Measurements from ENCODE around the gene SOX6. TPM values are rescaled to one million over a fixed set of nuclear protein-coding genes. Genes with fewer than 3 reads are reported as not detected.

SOX6 gene
- total RNA-seq, 1 donor from 2014 or later, result 1.4 TPM

GRCh38 chr11:16114978-16115871 is 241.1 kb downstream of the SOX6 start:
- Mint-ChIP-seq H3K27me3 (ENCODE audit: unreplicated experiment) (no peaks in the 10 kb centered on the region), H3K9me3 (ENCODE audit: unreplicated experiment) (no peaks in the 10 kb centered on the region), H3K4me1 (ENCODE audit: low read depth, unreplicated experiment) (peaks cover 14% of the 10 kb centered on the region), H3K4me3 (ENCODE audit: unreplicated experiment) (no peak overlapping the region), H3K27ac (ENCODE audit: unreplicated experiment) (no peak overlapping the region), H3K36me3 (ENCODE audit: unreplicated experiment) (no peaks in the 10 kb centered on the region)
- DNase-seq, result no peak
- TF ChIP-seq CTCF (IDR thresholded peaks at IDR 0.05; ENCODE audit: partially characterized antibody, unreplicated experiment), result no peak

- Mint-ChIP-seq H3K36me3 (ENCODE audit: unreplicated experiment) (no peaks in the 10 kb centered on the region), H3K27ac (ENCODE audit: unreplicated experiment) (no peak overlapping the region), H3K9me3 (ENCODE audit: unreplicated experiment) (no peaks in the 10 kb centered on the region), H3K27me3 (ENCODE audit: unreplicated experiment) (no peaks in the 10 kb centered on the region), H3K4me3 (ENCODE audit: unreplicated experiment) (no peak overlapping the region), H3K4me1 (ENCODE audit: low read depth, unreplicated experiment) (peaks cover 14% of the 10 kb centered on the region)
- no peak for DNase-seq
- no peak for TF ChIP-seq CTCF (IDR thresholded peaks at IDR 0.05; ENCODE audit: partially characterized antibody, unreplicated experiment)
These were observed 241.9 kb downstream of the SOX6 start for GRCh38 chr11:16114431-16114830.

GRCh38 chr11:16111690-16112089 is 244.7 kb downstream of the SOX6 start:
- H3K36me3 Mint-ChIP-seq (ENCODE audit: unreplicated experiment), result no peaks in the 10 kb centered on the region
- no peak for TF ChIP-seq CTCF (IDR thresholded peaks at IDR 0.05; ENCODE audit: partially characterized antibody, unreplicated experiment)
- peaks cover 5% of the 10 kb centered on the region for H3K4me1 Mint-ChIP-seq (ENCODE audit: low read depth, unreplicated experiment)
- no peaks in the 10 kb centered on the region for H3K9me3 Mint-ChIP-seq (ENCODE audit: unreplicated experiment)
- H3K27ac Mint-ChIP-seq (ENCODE audit: unreplicated experiment), result no peak overlapping the region
- H3K4me3 Mint-ChIP-seq (ENCODE audit: unreplicated experiment), result no peak overlapping the region
- DNase-seq, result no peak
- H3K27me3 Mint-ChIP-seq (ENCODE audit: unreplicated experiment), result no peaks in the 10 kb centered on the region

- H3K9me3 Mint-ChIP-seq (ENCODE audit: unreplicated experiment), result no peaks in the 10 kb centered on the region
- peaks cover under 1% of the 10 kb centered on the region for H3K36me3 Mint-ChIP-seq (ENCODE audit: unreplicated experiment)
- no peak for TF ChIP-seq CTCF (IDR thresholded peaks at IDR 0.05; ENCODE audit: partially characterized antibody, unreplicated experiment)
- peaks cover 5% of the 10 kb centered on the region for H3K4me1 Mint-ChIP-seq (ENCODE audit: low read depth, unreplicated experiment)
- no peak overlapping the region for H3K27ac Mint-ChIP-seq (ENCODE audit: unreplicated experiment)
- H3K27me3 Mint-ChIP-seq (ENCODE audit: unreplicated experiment), result no peaks in the 10 kb centered on the region
- no peak overlapping the region for H3K4me3 Mint-ChIP-seq (ENCODE audit: unreplicated experiment)
- no peak for DNase-seq
These were observed 245.5 kb downstream of the SOX6 start for GRCh38 chr11:16110886-16111285.

- no peak for DNase-seq
- Mint-ChIP-seq H3K27me3 (ENCODE audit: unreplicated experiment) (no peaks in the 10 kb centered on the region), H3K4me3 (ENCODE audit: unreplicated experiment) (no peak overlapping the region), H3K9me3 (ENCODE audit: unreplicated experiment) (peaks cover 1% of the 10 kb centered on the region), H3K27ac (ENCODE audit: unreplicated experiment) (no peak overlapping the region), H3K36me3 (ENCODE audit: unreplicated experiment) (no peaks in the 10 kb centered on the region), H3K4me1 (ENCODE audit: low read depth, unreplicated experiment) (peaks cover under 1% of the 10 kb centered on the region)
- no peak for TF ChIP-seq CTCF (IDR thresholded peaks at IDR 0.05; ENCODE audit: partially characterized antibody, unreplicated experiment)
These were observed 256.9 kb downstream of the SOX6 start for GRCh38 chr11:16099343-16099900.
